ENCODE data around the gene PTPRA.
A peak's percentile ranks its signal among the peaks of the same experiment; 100 is the strongest.
"Not testable (repeated sequence)": the region's sequence is repeated elsewhere in the genome, so short reads cannot be mapped to it uniquely, and the experiment has no call there.

The PTPRA gene

DNA sequence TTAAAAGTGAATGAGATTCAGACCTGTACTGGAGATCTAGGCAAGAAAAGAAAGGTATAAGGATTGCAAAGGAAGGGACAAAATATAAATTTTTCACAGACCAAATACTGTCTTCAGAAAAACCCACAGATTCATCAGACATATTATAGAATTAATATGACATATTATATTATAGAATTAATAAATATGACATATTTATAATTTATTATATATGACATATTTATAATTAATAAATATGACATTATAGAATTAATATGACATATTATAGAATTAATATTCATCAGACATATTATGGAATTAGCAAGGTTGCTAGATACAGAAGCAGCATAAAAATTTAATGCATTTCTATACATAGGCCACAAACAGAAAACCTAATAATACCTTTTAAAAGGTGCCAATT lies 125.4 kb downstream of the PTPRA start:
- no peak for DNase-seq (ENCODE audit: low read depth)

GRCh38 chr20:3000852-3001523 lies 127.7 kb downstream of the PTPRA start:
- no peak for DNase-seq (ENCODE audit: low read depth)

DNA sequence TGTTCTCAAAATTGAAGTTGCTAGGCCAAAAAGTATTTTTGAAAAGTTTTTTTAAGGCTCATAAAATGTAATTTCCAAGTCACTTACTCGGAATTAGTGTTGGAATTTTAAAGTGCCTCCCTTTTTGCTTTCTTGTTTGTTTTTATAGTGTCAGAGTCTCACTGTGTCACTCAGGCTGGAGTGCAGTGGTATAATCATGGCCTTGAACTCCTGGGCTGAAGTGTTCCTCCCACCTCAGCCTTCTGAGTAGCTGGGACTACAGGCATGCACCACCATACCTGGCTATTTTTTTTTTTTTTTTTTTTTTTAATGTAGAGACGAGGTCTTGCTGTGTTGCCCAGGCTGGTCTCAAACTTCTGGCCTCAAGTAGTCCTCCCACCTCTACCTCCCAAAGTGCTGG lies 130.1 kb downstream of the PTPRA start:
- no peak for DNase-seq (ENCODE audit: low read depth)

DNA sequence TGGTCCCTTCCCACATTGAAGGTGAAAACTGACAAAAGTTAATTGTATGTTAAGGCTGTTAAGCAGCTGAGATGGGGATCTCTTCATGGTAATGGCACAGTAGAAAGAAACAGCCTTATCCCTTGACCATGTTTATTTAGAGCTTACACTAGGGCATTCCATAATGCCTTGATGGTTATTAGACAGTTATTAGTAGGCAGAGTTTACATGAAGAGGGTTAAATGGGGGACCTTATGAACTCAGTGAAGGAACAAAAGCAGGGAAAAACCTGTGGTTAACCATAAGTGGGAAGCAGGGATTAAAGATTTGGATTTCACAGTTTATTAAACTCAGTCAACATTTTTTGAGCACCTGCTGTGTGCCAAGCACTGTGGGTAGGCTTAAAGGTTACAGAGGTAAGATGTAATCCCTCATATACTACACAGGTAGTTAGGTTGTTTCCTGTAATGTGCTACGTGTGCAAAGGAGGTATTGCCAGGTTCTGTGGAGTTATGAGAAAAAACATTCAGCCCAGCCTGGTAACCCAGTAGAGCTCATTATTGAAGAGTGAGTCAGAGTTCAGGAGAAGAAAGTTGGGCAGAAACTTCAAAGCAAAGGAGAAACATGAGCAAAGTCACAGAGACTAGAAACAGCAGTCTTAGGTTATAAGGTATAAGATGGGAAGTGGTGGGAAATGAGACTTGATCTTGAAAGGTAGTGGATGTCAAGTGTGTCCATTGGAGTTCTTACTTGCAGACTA lies 137.9 kb downstream of the PTPRA start:
- DNase-seq (ENCODE audit: low read depth) = peak; percentile 20

GRCh38 chr20:3011752-3012151 lies 138.5 kb downstream of the PTPRA start:
- no peak for DNase-seq (ENCODE audit: low read depth)

- DNase-seq (ENCODE audit: low read depth) = no peak
Observed at GRCh38 chr20:3013771-3014170, 140.5 kb downstream of the PTPRA start.

GRCh38 chr20:3014179-3014578 lies 140.9 kb downstream of the PTPRA start:
- no peak for DNase-seq (ENCODE audit: low read depth)

DNA sequence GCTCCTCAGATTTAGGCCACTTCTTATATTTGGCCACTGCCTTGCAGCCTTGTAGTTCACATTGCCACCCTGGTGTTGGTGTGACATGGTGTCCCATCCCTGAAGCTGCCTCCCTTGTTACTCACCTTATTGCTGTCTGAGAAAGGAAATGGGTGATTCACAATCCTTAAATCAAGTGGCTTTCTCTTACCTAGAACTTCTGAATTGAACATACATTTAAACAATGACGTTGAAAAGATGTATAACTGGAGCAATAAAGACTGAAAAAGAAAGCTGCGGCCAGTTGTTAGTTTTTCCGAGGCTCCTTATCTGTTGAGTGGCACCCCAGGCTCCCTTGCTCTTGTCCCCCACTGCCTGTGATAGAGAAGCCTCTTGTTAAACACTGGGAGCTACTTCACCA lies 141.4 kb downstream of the PTPRA start:
- no peak for DNase-seq (ENCODE audit: low read depth)

DNA sequence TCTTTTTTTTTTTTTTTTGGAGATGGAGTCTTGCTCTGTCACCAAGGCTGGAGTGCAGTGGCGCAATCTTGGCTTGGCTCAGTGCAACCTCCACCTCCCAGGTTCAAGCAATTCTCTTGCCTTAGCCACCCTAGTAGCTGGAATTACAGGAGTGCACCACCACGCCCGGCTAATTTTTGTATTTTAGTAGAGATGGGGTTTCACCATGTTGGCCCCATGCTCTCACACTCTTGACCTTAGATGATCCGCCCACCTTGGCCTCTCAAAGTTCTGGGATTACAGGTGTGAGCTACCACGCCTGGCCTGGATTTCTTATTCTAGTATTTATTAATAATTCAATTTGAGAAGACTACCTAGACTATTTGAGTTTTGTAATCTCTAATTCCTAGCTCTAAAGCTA lies 142.0 kb downstream of the PTPRA start:
- DNase-seq (ENCODE audit: low read depth) = not testable (repeated sequence)

GRCh38 chr20:3021327-3021726 lies 148.0 kb downstream of the PTPRA start:
- DNase-seq (ENCODE audit: low read depth) = no peak

GRCh38 chr20:3021777-3022176 lies 148.5 kb downstream of the PTPRA start:
- DNase-seq (ENCODE audit: low read depth) = no peak

- not testable (repeated sequence) for DNase-seq (ENCODE audit: low read depth)
Observed at GRCh38 chr20:3022559-3023490, 149.5 kb downstream of the PTPRA start.

GRCh38 chr20:3027987-3028386 lies 154.7 kb downstream of the PTPRA start:
- no peak for DNase-seq (ENCODE audit: low read depth)

- DNase-seq (ENCODE audit: low read depth) = no peak
Observed at GRCh38 chr20:3031524-3032147, 158.4 kb downstream of the PTPRA start.

- no peak for DNase-seq (ENCODE audit: low read depth)
Observed at GRCh38 chr20:3032624-3033023, 159.3 kb downstream of the PTPRA start.

GRCh38 chr20:3037654-3038053 lies 164.4 kb downstream of the PTPRA start:
- DNase-seq (ENCODE audit: low read depth) = no peak

DNA sequence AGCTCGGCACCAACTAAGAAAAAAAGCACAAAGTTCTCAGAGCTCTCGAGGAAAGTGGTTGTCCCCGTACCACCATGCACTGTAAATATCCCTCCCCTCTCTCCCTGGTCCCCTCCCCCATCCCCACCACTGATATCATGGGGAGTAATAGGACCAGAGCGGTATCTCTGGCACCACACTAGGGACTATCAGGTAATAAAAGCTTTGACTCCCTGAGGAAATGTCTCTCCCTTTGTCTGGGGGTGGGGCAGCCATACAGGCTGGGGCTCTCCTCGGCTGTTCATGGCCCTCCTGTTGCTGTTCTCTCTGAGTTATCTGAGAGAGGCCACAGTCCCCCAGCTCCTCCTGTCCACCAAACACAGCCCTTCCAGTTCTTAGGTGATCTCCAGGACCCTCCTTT lies 165.2 kb downstream of the PTPRA start:
- no peak for DNase-seq (ENCODE audit: low read depth)

DNA sequence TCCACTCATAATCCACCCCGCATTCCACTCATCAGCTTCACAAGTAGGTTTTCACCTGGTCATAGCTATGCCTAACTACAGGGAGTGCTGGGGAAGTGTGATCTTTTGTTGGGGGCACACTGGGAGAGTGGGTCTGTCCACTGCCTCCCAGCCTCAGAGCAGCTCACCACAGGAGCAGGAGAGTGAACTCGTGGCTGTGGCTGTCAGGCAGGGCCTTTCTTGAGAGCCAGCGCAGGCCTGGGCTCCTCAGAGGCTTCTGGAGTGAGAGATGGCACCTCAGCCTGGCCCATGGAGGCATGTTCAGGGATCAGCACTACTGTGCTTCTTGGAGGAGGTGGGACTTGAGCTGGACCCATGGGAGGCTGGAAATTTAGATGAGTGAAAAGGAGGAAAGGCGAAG lies 166.1 kb downstream of the PTPRA start:
- no peak for DNase-seq (ENCODE audit: low read depth)

DNA sequence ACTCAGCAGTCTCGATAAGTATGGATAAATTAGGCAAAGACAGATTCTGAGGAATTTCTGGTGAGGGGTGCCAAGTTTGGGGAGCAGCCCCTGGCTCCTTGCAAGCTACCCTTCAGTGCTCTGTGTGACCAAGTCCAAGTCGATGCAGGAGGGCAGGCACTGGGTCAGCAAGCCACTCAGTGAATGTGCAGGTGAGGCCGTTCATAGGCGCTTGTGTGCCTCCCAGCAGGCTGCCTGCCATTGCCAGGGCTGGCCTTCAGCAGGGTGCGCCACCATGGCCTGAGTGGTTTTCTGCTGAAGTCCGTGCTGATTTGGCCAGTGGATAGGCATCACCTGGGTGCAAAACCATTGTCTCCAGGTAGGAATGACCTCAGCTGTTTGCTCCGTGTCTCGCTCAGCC lies 166.8 kb downstream of the PTPRA start:
- no peak for DNase-seq (ENCODE audit: low read depth)

DNA sequence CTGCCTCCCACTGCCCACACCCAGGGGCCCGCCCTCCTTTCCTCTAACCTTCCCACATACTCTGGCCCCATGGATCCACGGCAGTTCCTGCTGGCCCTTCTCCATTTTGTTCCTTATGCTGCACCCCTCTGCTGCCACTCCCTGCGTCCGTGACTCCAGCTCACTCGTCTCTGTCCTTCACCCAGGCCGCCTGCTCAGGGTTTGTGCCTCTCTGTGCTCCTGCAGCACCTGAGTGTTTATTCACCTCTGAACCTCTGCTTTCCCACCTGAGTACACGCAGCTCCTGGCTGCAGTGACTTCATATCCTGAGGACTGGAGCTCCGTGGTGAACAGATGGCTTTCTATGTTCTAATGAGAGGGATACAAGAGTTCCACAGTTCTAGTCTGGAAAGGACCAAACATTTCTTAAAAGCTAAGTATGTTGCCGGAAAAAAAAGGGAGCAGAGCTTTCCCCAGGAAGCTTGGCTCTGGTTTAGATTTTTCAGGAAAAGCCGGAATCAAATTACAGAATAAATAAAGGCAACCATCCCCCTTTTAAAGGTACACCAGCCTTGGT lies 168.7 kb downstream of the PTPRA start:
- no peak for DNase-seq (ENCODE audit: low read depth)

GRCh38 chr20:3042625-3043024 lies 169.3 kb downstream of the PTPRA start:
- DNase-seq (ENCODE audit: low read depth) = no peak

- DNase-seq (ENCODE audit: low read depth) = no peak
Observed at GRCh38 chr20:3043322-3043721, 170.0 kb downstream of the PTPRA start, which contains the start of gene GNRH2. Gene GNRH2 (plus strand): TSS chr20:3043622. CDS start chr20:3044415, 793 bp downstream.
